ENCODE results near the gene ANKRD13A. TPM values are rescaled to one million over a fixed set of nuclear protein-coding genes. Genes with fewer than 3 reads are reported as not detected.
"Not testable (repeated sequence)": the region's sequence is repeated elsewhere in the genome, so short reads cannot be mapped to it uniquely, and the experiment has no call there.

ANKRD13A gene
- total and polyA plus RNA-seq, 2 experiments from 2014 or later, result 77.3 to 241 TPM

DNA sequence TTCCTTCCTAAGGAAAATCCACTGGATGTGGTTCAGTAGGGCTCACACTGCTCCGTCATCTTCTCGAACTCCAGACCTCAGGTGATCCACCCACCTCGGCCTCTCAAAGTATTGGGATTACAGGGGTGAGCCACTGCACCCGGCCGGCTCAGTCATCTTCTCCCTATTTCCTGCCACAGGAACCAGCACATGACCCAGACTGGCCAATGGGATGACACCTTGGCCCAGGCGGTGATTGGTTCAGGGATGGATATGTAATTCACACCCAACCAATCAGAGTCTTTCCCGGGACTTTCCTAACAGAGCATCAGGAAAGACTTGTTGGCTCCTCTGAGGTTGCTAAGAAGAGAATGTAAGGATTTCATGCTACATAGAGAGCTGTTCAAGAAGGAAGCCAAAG, 68.3 kb downstream of the ANKRD13A start:
- TF ChIP-seq EZH2 (IDR thresholded peaks at IDR 0.05; ENCODE audit: insufficient read depth, poor library complexity, severe bottlenecking) (no peak), EZH2phosphoT487 (IDR thresholded peaks at IDR 0.05; ENCODE audit: insufficient read depth, low read depth) (no peak)
- Histone ChIP-seq H3K9ac (no peak overlapping the region), H3F3A (ENCODE audit: insufficient read depth) (no peaks in the 10 kb centered on the region), H3K9me3 (ENCODE audit: low read depth) (no peaks in the 10 kb centered on the region), H3K27me3 (replicated peaks; ENCODE audit: insufficient read depth) (no peaks in the 10 kb centered on the region), H3K4me3 (no peak overlapping the region), H3K4me2 (ENCODE audit: unreplicated experiment) (no peak overlapping the region), H3K36me3 (ENCODE audit: low read depth) (no peaks in the 10 kb centered on the region), H3K79me2 (ENCODE audit: insufficient read depth) (no peaks in the 10 kb centered on the region), H4K20me1 (ENCODE audit: insufficient read depth) (no peaks in the 10 kb centered on the region), H2AFZ (no peak overlapping the region), H3K4me1 (ENCODE audit: insufficient read depth) (no peaks in the 10 kb centered on the region), H3K27ac (no peak overlapping the region), H3K9me2 (ENCODE audit: insufficient read depth) (no peaks in the 10 kb centered on the region)
- DNase-seq, result no peak
- in situ Hi-C loops (cut with MboI), result no loop called here
- WGBS, 2 experiments (ENCODE audit: low coverage in 1 of 2, low lambda C conversion rate in 2 of 2, missing lambda C conversion rate in 2 of 2), result 85 to 90% methylated on average over 7 of the region's 7 CpGs

DNA sequence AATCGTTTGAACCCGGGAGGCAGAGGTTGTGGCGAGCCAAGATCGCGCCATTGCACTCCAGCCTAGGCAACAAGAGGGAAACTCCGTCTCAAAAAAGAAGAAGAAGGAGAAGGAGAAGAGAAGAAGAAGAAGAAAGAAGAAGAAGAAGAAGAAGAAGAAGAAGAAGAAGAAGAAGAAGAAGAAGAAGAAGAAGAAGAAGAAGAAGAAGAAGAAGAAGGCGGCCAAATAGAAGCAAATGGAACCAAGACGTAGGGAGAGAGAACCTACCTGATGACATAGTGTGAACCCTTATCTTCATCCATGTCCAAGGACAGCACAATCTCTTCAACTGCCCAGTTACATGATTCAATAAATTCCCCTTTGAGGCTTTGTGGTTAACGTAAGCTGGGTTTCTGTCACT, 68.9 kb downstream of the ANKRD13A start:
- DNase-seq; H3K4me3 ChIP-seq; H3K27me3 ChIP-seq (replicated peaks; ENCODE audit: insufficient read depth); H3K27ac ChIP-seq; H3K79me2 ChIP-seq (ENCODE audit: insufficient read depth); in situ Hi-C loops (cut with MboI); H3F3A ChIP-seq (ENCODE audit: insufficient read depth); H3K36me3 ChIP-seq (ENCODE audit: low read depth); H3K9me3 ChIP-seq (ENCODE audit: low read depth); H4K20me1 ChIP-seq (ENCODE audit: insufficient read depth); H3K9me2 ChIP-seq (ENCODE audit: insufficient read depth); H3K4me1 ChIP-seq (ENCODE audit: insufficient read depth); H2AFZ ChIP-seq; H3K9ac ChIP-seq; H3K4me2 ChIP-seq (ENCODE audit: unreplicated experiment): not testable (repeated sequence)
- WGBS, 2 experiments (ENCODE audit: low coverage in 1 of 2, low lambda C conversion rate in 2 of 2, missing lambda C conversion rate in 2 of 2), result 81 to 83% methylated on average over 8 to 9 of the region's 9 CpGs

DNA sequence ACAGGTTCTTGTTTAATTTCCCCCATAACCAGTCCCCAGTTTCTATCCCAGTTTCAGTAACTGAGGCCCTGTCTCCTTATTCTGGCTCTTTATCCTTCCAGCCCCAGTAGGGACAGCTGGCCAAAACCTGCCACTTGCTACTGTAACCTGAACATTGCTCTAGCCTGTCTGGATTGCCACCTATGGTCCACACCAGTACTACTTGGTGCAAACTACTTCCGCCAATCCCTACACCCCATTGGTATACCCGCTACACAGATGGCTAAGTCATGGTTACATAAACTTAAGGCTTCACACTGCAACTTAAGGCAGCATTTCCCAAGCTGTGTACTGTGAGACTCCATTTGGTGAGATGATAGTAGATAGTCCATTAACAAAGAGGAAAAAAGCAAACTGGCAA, 69.4 kb downstream of the ANKRD13A start:
- Histone ChIP-seq H3K4me2 (ENCODE audit: unreplicated experiment) (no peak overlapping the region), H3F3A (ENCODE audit: insufficient read depth) (no peaks in the 10 kb centered on the region), H4K20me1 (ENCODE audit: insufficient read depth) (no peaks in the 10 kb centered on the region), H3K4me3 (no peak overlapping the region), H3K27ac (no peak overlapping the region), H3K27me3 (replicated peaks; ENCODE audit: insufficient read depth) (no peaks in the 10 kb centered on the region), H3K9me3 (ENCODE audit: low read depth) (no peaks in the 10 kb centered on the region), H3K9ac (no peak overlapping the region), H3K79me2 (ENCODE audit: insufficient read depth) (no peaks in the 10 kb centered on the region), H3K9me2 (ENCODE audit: insufficient read depth) (no peaks in the 10 kb centered on the region), H3K36me3 (ENCODE audit: low read depth) (no peaks in the 10 kb centered on the region), H2AFZ (no peak overlapping the region), H3K4me1 (ENCODE audit: insufficient read depth) (no peaks in the 10 kb centered on the region)
- TF ChIP-seq EZH2 (IDR thresholded peaks at IDR 0.05; ENCODE audit: insufficient read depth, poor library complexity, severe bottlenecking), result no peak
- no peak for TF ChIP-seq EZH2phosphoT487 (IDR thresholded peaks at IDR 0.05; ENCODE audit: insufficient read depth, low read depth)
- in situ Hi-C loops (cut with MboI), result no loop called here
- WGBS, 2 experiments (ENCODE audit: low coverage in 1 of 2, low lambda C conversion rate in 2 of 2, missing lambda C conversion rate in 2 of 2), result 96 to 98% methylated on average over 2 of the region's 2 CpGs
- DNase-seq, result no peak

DNA sequence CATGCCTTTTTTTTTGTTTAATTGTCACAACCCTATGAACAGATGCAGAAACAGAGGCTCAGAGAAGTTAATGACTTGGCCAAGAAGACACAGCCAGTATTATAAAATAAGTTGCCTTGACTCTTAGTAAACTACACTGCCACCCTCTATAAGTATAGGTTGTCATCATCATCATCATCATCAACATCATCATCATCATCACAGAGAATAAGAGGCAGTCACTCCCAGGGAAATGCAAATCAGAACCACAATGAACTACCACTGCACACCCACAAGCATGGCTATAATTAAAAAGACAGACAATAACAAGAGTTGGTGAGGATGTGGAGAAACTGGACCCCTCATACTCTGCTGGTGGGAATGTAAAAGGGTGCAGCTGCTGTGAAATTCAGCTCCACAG, 72.3 kb downstream of the ANKRD13A start:
- Histone ChIP-seq H3K9ac (no peak overlapping the region), H3K9me2 (ENCODE audit: insufficient read depth) (no peaks in the 10 kb centered on the region), H3K27ac (no peak overlapping the region), H3K9me3 (ENCODE audit: low read depth) (no peaks in the 10 kb centered on the region), H2AFZ (no peak overlapping the region), H3K4me1 (ENCODE audit: insufficient read depth) (no peaks in the 10 kb centered on the region), H3K27me3 (replicated peaks; ENCODE audit: insufficient read depth) (no peaks in the 10 kb centered on the region), H3K4me2 (ENCODE audit: unreplicated experiment) (no peak overlapping the region), H3K36me3 (ENCODE audit: low read depth) (no peaks in the 10 kb centered on the region), H3K79me2 (ENCODE audit: insufficient read depth) (no peaks in the 10 kb centered on the region), H3K4me3 (no peak overlapping the region), H4K20me1 (ENCODE audit: insufficient read depth) (no peaks in the 10 kb centered on the region), H3F3A (ENCODE audit: insufficient read depth) (no peaks in the 10 kb centered on the region)
- in situ Hi-C loops (cut with MboI), result no loop called here
- DNase-seq, result no peak
- TF ChIP-seq EZH2phosphoT487 (IDR thresholded peaks at IDR 0.05; ENCODE audit: insufficient read depth, low read depth), result no peak
- TF ChIP-seq EZH2 (IDR thresholded peaks at IDR 0.05; ENCODE audit: insufficient read depth, poor library complexity, severe bottlenecking), result no peak

DNA sequence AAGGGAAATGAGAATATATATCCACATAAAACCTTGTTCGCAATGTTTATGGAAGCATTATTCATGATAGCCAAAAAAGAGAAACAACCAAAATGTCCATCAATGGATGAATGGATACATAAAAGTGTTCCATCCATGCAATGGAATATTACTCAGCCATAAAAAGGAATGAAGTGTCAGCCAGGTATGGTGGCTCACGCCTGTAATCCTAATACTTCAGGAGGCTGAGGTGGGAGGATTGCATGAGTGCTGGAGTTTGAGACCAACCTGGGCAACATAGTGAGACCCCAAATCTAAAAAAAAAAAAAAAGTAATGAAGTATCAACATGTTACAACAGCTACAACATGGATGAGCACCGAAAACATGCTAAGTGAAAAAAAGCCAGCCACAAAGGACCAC, 72.7 kb downstream of the ANKRD13A start:
- TF ChIP-seq EZH2phosphoT487 (IDR thresholded peaks at IDR 0.05; ENCODE audit: insufficient read depth, low read depth) (no peak), EZH2 (IDR thresholded peaks at IDR 0.05; ENCODE audit: insufficient read depth, poor library complexity, severe bottlenecking) (no peak)
- no peaks in the 10 kb centered on the region for H3F3A ChIP-seq (ENCODE audit: insufficient read depth)
- 75 to 81% methylated on average over 3 of the region's 3 CpGs for WGBS, 2 experiments (ENCODE audit: low coverage in 1 of 2, low lambda C conversion rate in 2 of 2, missing lambda C conversion rate in 2 of 2)

DNA sequence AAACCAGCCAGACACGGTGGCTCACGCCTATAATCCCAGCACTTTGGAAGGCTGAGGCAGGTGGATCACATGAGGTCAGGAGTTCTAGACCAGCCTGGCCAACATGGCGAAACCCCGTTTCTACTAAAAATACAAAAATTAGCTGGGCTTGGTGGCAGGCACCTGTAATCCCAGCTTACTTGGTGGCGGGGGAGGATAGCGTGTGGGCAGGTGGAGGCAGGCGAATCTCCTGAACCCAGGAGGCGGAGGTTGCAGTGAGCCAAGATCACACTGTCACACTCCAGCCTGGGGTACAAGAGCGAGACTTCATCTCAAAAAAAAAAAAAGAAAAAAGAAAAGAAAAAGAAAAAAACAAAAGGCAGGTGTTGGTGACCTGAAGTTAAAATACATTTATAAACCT, 73.4 kb downstream of the ANKRD13A start:
- H3K9me2 ChIP-seq (ENCODE audit: insufficient read depth); H3K79me2 ChIP-seq (ENCODE audit: insufficient read depth); H3K27ac ChIP-seq; H3K9me3 ChIP-seq (ENCODE audit: low read depth); H4K20me1 ChIP-seq (ENCODE audit: insufficient read depth); H3K4me1 ChIP-seq (ENCODE audit: insufficient read depth); H3K36me3 ChIP-seq (ENCODE audit: low read depth); in situ Hi-C loops (cut with MboI); DNase-seq; H3F3A ChIP-seq (ENCODE audit: insufficient read depth); H3K27me3 ChIP-seq (replicated peaks; ENCODE audit: insufficient read depth): not testable (repeated sequence)
- H2AFZ ChIP-seq, result peak overlapping the region; percentile 99
- peak overlapping the region; percentile 83 for H3K4me3 ChIP-seq
- peak overlapping the region; percentile 98 for H3K4me2 ChIP-seq (ENCODE audit: unreplicated experiment)
- WGBS, 2 experiments (ENCODE audit: low coverage in 1 of 2, low lambda C conversion rate in 2 of 2, missing lambda C conversion rate in 2 of 2), result 73 to 76% methylated on average over 8 to 9 of the region's 9 CpGs
- H3K9ac ChIP-seq, result peak overlapping the region; percentile 47; the same call in 1 of the 2 replicates

More for the DNA sequence above, 72.7 kb downstream of the ANKRD13A start:
- no peak for DNase-seq
- H3K79me2 ChIP-seq (ENCODE audit: insufficient read depth), result no peaks in the 10 kb centered on the region
- H3K9me2 ChIP-seq (ENCODE audit: insufficient read depth), result no peaks in the 10 kb centered on the region
- no peak overlapping the region for H3K4me3 ChIP-seq
- no peak overlapping the region for H3K9ac ChIP-seq
- H2AFZ ChIP-seq, result no peak overlapping the region
- H3K27ac ChIP-seq, result no peak overlapping the region
- no peaks in the 10 kb centered on the region for H3K4me1 ChIP-seq (ENCODE audit: insufficient read depth)
- no peaks in the 10 kb centered on the region for H3K9me3 ChIP-seq (ENCODE audit: low read depth)
- in situ Hi-C loops (cut with MboI), result no loop called here
- H4K20me1 ChIP-seq (ENCODE audit: insufficient read depth), result no peaks in the 10 kb centered on the region
- H3K36me3 ChIP-seq (ENCODE audit: low read depth), result no peaks in the 10 kb centered on the region
- H3K4me2 ChIP-seq (ENCODE audit: unreplicated experiment), result no peak overlapping the region
- no peaks in the 10 kb centered on the region for H3K27me3 ChIP-seq (replicated peaks; ENCODE audit: insufficient read depth)
